Astrocyte (in vitro differentiated cells and primary cell): ENCODE measurements around the gene AKAP12. TPM values are rescaled to one million over a fixed set of nuclear protein-coding genes. Genes with fewer than 3 reads are reported as not detected.

Experiments used
- DNase-seq: peaks from one replicate; pipeline ENCODE4 v3.0.0-alpha.2; 2010; ENCODE audit warnings: low read depth
- FAIRE-seq: peaks from 2 replicates; lab custom pipeline; 2011; peaks lifted over from hg19 to GRCh38; lab: Jason Lieb, UNC
- H2AFZ ChIP-seq: 2 replicates; pipeline ENCODE4 v1.6.0; 2012; ENCODE audit warnings: low read depth, low read length, inconsistent platforms
- H3K27ac ChIP-seq: 2 replicates; pipeline ENCODE4 v1.5.1; 2011; ENCODE audit warnings: low read depth, low read length, inconsistent platforms
- H3K27me3 ChIP-seq: 2 replicates; pipeline ENCODE4 v1.6.0; 2011; ENCODE audit warnings: low read length, inconsistent platforms; ENCODE audit not compliant: insufficient read depth
- H3K36me3 ChIP-seq: 2 replicates; pipeline ENCODE4 v1.5.1; 2011; ENCODE audit warnings: low read length, inconsistent platforms; ENCODE audit not compliant: insufficient read depth
- H3K4me1 ChIP-seq: 2 replicates; pipeline ENCODE4 v1.5.1; 2011; ENCODE audit warnings: low read length, inconsistent platforms; ENCODE audit not compliant: insufficient read depth
- H3K4me2 ChIP-seq: 2 replicates; pipeline ENCODE4 v1.6.0; 2012; ENCODE audit warnings: low read length, inconsistent platforms
- H3K4me3 ChIP-seq: 2 replicates; pipeline ENCODE4 v1.5.1; 2011; ENCODE audit warnings: low read depth, mild to moderate bottlenecking, low read length, inconsistent platforms; ENCODE audit not compliant: insufficient read depth
- H3K79me2 ChIP-seq: 2 replicates; pipeline ENCODE4 v1.6.0; 2012; ENCODE audit warnings: mild to moderate bottlenecking, low read length, inconsistent platforms; ENCODE audit not compliant: insufficient read depth
- H3K9ac ChIP-seq: 2 replicates; pipeline ENCODE4 v1.6.0; 2012; ENCODE audit warnings: mild to moderate bottlenecking, low read length, inconsistent platforms
- H3K9me3 ChIP-seq: 2 replicates; pipeline ENCODE4 v1.5.1; 2012; ENCODE audit warnings: low read depth, mild to moderate bottlenecking, low read length, inconsistent platforms; ENCODE audit not compliant: insufficient read depth
- H4K20me1 ChIP-seq: 2 replicates; pipeline ENCODE4 v1.6.0; 2012; ENCODE audit warnings: low read length, inconsistent platforms; ENCODE audit not compliant: insufficient read depth
- H3K27ac Mint-ChIP-seq: one replicate; pipeline ENCODE4 v1.8.0; 2021; ENCODE audit warnings: mild to moderate bottlenecking, mixed read lengths; ENCODE audit not compliant: unreplicated experiment
- H3K27me3 Mint-ChIP-seq: one replicate; pipeline ENCODE4 v1.8.0; 2021; ENCODE audit warnings: low read depth, mixed read lengths; ENCODE audit not compliant: unreplicated experiment
- H3K36me3 Mint-ChIP-seq: one replicate; pipeline ENCODE4 v1.8.0; 2021; ENCODE audit warnings: low read depth, mixed read lengths; ENCODE audit not compliant: unreplicated experiment
- H3K4me1 Mint-ChIP-seq: one replicate; pipeline ENCODE4 v1.8.0; 2021; ENCODE audit warnings: low read depth, mixed read lengths; ENCODE audit not compliant: unreplicated experiment
- H3K4me3 Mint-ChIP-seq: one replicate; pipeline ENCODE4 v1.8.0; 2021; ENCODE audit warnings: mild to moderate bottlenecking, moderate library complexity, mixed read lengths; ENCODE audit not compliant: unreplicated experiment
- H3K9me3 Mint-ChIP-seq: one replicate; pipeline ENCODE4 v1.8.0; 2021; ENCODE audit warnings: mild to moderate bottlenecking, mixed read lengths; ENCODE audit not compliant: unreplicated experiment
- EZH2 ChIP-seq: IDR thresholded peaks from 2 replicates; pipeline ENCODE4 v1.6.1; 2012; ENCODE audit warnings: mild to moderate bottlenecking, low read length, inconsistent platforms; ENCODE audit not compliant: insufficient read depth
- total RNA-seq: library from RNA; stranded (reverse); gene quantifications from 2 replicates; pipeline ENCODE4 v1.2.1, GENCODE V29; 2021
- TF ChIP-seq, protein P1 (sequence below): IDR thresholded peaks from 2 replicates; pipeline ENCODE4 v1.5.1; 2011; ENCODE audit warnings: low read depth, mild to moderate bottlenecking, inconsistent platforms, low read length, moderate library complexity; ENCODE audit not compliant: insufficient read depth

AKAP12 gene
- total RNA-seq, 1 donor from 2014 or later: 115 TPM

DNA sequence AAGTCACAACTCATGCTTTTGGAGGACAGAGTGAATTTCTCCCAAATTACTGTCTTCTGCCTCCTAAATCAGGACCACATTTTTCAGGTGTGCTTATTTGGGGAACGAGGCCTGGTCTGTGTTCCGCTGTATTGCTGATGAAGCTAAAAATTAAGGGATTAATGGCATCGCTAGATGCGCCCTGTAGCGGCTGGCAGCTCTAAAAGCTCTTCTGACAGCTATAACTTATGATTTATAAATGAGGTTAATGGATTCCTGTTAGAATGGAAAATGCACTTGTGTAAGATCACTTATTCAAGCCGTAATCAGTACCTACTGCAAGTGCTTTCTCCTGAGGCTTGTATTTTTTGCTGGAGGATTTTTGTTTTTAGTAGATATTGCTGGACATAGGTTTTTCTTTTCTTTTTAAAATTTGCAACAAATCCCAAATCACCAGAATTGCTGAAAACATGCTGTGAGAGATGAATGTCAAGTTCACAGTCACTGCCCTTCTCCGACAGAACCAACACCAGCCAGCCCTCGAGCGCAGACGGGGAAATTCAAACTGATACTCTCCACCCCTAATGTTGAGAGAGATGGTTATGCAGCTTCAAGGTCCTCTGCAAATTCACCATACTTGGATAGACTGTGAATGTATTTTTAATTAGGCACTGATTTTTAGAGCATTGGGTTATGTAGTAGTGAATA, 49.1 kb downstream of the AKAP12 start:
- H3K27ac ChIP-seq: no peak overlapping the region
- no peak for TF ChIP-seq EZH2
- TF ChIP-seq, protein P1, sequence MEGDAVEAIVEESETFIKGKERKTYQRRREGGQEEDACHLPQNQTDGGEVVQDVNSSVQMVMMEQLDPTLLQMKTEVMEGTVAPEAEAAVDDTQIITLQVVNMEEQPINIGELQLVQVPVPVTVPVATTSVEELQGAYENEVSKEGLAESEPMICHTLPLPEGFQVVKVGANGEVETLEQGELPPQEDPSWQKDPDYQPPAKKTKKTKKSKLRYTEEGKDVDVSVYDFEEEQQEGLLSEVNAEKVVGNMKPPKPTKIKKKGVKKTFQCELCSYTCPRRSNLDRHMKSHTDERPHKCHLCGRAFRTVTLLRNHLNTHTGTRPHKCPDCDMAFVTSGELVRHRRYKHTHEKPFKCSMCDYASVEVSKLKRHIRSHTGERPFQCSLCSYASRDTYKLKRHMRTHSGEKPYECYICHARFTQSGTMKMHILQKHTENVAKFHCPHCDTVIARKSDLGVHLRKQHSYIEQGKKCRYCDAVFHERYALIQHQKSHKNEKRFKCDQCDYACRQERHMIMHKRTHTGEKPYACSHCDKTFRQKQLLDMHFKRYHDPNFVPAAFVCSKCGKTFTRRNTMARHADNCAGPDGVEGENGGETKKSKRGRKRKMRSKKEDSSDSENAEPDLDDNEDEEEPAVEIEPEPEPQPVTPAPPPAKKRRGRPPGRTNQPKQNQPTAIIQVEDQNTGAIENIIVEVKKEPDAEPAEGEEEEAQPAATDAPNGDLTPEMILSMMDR: no peak
- FAIRE-seq (no peak), DNase-seq (no peak)
- no peaks in the 10 kb centered on the region for H3K9me3 Mint-ChIP-seq
- H3K9me3 ChIP-seq: no peaks in the 10 kb centered on the region
- H2AFZ ChIP-seq: no peak overlapping the region
- H3K27ac Mint-ChIP-seq: no peak overlapping the region
- no peak overlapping the region for H3K4me2 ChIP-seq
- peaks cover 27% of the 10 kb centered on the region for H3K4me1 Mint-ChIP-seq
- no peaks in the 10 kb centered on the region for H3K27me3 Mint-ChIP-seq
- H3K27me3 ChIP-seq: no peaks in the 10 kb centered on the region
- peaks cover 13% of the 10 kb centered on the region for H3K36me3 Mint-ChIP-seq
- H3K4me3 ChIP-seq: no peak overlapping the region
- peaks cover 72% of the 10 kb centered on the region for H4K20me1 ChIP-seq
- H3K9ac ChIP-seq: no peak overlapping the region
- H3K79me2 ChIP-seq: peaks cover 95% of the 10 kb centered on the region
- H3K36me3 ChIP-seq: no peaks in the 10 kb centered on the region
- peaks cover 29% of the 10 kb centered on the region for H3K4me1 ChIP-seq
- no peak overlapping the region for H3K4me3 Mint-ChIP-seq

GRCh38 chr6:151289399-151290007, 49.7 kb downstream of the AKAP12 start:
- FAIRE-seq: no peak
- Histone ChIP-seq H3K9ac (no peak overlapping the region), H3K27ac (no peak overlapping the region), H3K4me2 (no peak overlapping the region), H3K4me1 (peaks cover 36% of the 10 kb centered on the region), H4K20me1 (peaks cover 71% of the 10 kb centered on the region), H3K4me3 (no peak overlapping the region), H3K9me3 (no peaks in the 10 kb centered on the region), H3K36me3 (no peaks in the 10 kb centered on the region), H2AFZ (no peak overlapping the region), H3K27me3 (no peaks in the 10 kb centered on the region), H3K79me2 (peaks cover 95% of the 10 kb centered on the region)
- H3K27me3 Mint-ChIP-seq: no peaks in the 10 kb centered on the region
- peak; percentile 30 for DNase-seq
- TF ChIP-seq, protein P1: no peak
- no peak for TF ChIP-seq EZH2
- no peak overlapping the region for H3K4me3 Mint-ChIP-seq
- H3K36me3 Mint-ChIP-seq: peaks cover 8% of the 10 kb centered on the region
- no peak overlapping the region for H3K27ac Mint-ChIP-seq
- H3K9me3 Mint-ChIP-seq: no peaks in the 10 kb centered on the region
- peaks cover 26% of the 10 kb centered on the region for H3K4me1 Mint-ChIP-seq
